GM18526 (cell line): ENCODE data around the gene UROC1.

Source experiments
- POLR2A ChIP-seq: IDR thresholded peaks from 3 replicates; pipeline ENCODE4 v1.6.1; 2011; ENCODE audit not compliant: insufficient read length; ENCODE audit errors: extremely low read depth

Gene UROC1

DNA sequence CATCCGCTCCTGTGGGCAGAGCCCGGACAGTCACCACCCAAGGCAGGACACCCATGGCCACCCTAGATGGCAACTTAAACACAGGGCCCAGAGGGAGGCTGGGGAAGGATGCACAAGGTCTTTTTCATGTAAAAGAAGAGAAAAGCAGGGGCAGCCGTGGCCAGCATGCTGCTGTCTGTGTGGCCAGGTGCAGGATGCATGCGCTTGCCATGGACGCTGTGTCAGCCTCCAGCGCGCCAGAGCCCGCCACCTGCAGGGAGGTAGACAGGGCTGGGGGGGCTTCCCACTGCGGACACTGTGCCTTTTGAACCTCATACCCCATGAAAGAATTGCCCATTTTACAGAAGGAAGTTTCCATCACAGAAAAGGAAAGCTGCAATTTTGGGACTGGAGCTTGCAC lies 18.2 kb downstream of the UROC1 start:
- no peak for TF ChIP-seq POLR2A

DNA sequence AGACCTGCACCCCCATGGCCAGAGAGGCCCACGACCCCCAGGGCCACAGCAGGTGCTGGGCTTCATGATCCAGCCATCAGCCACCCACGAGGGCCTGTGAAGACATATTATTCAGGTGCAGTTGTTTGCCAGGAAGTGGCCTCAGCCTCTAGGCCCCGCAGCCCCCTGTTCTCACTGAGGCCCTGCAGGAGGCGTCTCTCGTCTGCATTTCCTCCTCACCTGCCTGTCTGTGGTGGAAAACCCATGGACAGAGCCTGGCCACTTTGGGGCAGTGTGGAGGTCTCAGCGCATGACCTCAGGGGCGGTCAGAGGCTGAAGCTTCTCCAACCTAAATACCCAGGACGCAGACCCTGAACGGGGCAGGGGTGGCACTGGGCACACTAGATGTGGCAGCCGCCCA lies 18.6 kb downstream of the UROC1 start:
- TF ChIP-seq POLR2A = no peak

DNA sequence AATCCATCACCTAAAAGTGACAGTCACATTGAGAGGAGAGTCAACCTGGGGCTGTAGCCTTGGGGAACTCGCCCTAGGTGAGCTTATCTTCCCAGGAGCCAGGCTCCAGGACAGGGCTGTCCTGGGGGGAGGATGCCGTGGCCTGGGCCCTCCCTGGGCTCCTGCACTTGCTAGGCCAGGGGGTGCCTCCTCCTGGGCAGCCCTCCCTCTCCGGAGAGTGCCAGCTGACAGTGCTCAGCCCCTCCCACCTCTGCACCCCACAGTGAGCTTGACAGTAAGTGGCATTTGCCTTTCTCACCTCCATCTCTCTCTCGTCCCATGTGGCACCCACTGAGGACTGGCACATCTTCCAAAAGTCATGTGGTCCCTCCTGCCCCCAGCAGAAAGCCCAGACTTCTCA lies 19.1 kb downstream of the UROC1 start:
- TF ChIP-seq POLR2A = no peak

DNA sequence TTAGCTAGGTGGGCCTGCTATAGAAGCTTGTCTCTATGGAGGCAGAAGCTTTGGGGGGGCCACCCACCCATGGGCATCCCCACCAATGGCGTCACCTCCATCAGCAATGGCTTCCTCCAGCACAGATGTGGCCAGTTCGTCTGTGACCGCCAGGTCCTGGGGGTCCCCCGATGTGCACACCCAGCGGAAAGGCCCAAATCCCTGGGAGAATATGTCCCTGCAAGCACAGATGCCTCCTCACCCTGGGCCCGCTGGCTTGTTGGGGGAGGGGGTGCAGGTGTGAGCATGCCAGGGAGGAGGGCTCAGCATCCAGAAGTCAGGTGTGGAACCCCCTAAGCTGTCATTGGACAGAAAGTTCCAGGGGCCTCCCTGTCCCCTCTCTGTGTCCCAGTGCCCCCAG lies 19.6 kb downstream of the UROC1 start:
- TF ChIP-seq POLR2A = no peak

DNA sequence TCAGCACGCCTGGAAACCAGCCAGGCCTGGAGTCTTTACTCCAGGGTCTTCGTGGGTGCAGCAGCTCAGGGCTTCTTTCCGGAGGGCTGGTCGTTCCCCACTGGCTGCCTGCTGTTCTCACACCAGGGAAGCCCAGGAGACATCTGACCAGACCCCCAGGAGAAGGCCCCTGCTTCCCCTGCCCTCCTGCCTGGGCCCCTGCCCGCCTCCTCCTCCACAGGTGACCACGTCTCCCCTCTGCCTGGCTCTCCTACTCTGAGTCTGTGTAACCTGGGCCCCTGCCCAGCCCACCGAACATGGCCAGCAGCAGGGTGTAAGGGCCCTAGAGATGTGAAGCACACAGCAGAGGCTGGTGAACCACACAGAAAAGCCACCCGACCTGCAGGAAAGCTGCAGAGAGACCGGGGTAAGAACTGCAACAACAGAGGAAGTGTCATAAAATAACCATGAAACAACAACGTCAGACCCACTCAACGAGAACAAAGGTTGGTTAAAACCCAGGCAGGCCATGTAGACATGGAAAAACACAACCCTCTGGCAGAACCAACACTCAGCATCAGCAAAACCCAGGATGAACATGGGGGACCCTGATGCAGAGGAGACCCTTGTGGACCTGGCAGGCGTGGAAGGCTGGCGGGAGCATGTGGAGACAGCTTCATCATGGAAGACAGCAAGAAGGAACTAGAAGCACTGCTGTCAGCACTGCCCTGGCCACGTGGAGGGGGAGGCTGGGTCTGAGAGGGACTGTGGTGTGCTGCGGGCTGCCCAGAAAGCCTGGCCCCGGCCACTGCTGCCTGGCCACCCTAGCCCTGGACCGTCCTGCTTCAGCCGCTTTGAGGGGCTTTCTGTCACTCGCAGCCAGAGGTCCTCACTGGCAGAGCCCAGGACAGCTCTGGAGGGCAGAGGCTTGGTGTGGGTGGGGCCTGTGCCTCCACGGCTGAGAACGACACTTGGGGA lies 20.4 kb downstream of the UROC1 start:
- no peak for TF ChIP-seq POLR2A

DNA sequence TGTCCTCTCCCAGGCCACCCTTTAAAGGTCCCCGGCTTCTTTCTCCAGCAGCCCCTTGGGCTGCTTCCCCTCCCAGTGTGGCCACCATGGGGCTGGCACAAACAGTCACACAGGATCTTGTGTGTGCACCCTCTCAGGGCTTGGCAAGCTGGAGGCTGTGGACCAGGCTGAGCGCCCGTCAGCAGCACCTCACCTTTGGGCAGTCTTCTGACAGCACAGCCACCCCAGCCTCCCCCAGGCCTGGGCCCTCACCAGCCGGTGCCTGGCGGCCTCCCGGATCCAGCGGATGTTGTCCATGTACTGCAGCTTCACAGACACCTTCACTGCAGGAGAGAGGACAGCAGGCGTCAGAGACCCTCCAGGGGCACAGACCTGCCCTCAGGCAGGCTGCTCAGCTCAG lies 21.8 kb downstream of the UROC1 start:
- no peak for TF ChIP-seq POLR2A

DNA sequence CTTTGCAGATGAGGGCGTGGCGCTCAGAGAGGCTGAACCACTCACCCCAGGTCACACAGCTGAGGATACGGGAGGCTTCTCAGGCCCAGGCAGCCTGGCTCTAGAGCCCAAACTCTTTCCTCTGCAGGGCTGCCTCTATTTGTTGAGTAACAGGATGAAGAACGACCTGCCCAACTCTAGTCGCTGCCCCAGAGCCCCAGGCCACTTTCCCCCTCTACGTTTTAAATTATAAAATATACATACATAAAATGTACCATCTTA lies 22.7 kb downstream of the UROC1 start:
- TF ChIP-seq POLR2A = no peak

DNA sequence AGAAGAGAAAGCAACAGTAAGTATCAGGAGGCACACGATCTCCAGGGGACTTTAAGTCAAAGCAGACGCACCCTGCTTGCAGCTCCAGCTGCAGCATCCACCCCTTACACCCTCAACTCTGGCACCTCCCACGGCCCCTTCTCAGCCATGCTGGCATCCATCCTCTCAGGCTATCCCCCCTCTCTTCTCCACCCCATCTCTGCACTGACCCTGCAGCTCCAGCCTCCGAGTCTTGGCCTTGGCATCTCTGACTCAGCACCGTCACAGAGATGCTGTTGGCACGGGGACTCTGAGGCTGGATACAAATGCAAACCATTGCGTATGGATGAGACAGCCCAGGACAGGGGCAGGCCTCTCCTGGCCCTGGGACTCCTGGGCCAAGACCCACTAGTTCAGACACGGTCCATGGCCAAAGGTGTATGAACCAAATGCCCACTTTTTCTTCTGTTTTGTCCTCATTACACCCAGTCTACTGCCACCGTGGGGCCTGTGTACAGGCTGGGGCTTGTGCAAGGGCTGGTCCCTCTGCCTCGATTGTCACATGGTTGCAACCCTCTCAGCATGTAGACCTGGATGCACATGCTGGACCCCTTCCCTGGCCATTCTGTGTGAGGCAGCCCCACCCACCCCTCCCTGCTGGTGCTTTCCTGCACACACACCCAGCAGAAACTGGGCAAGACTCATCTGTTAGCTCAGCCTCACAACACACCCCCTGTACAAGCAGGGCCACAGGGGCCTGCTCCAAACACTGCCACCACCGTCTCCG lies 23.2 kb downstream of the UROC1 start:
- TF ChIP-seq POLR2A = no peak

DNA sequence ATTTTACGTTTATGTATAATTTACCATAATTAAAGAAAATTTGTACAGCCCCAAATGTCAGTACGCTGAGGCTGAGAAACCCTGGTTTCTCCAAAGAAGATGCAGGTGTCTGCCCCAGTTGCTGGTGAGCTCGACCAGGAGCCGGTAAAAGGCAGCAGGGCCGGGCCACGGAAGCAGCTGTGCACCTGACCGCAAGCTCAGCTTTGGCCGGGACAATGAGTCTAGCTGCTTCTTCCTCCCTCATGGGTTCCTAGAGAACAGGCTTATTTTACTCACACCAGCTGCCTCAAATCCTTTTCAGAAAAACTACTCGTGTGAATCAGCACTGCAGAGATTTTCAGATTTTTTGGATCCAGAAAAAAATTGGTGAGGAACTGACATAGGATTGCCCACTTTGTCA lies 23.8 kb downstream of the UROC1 start:
- no peak for TF ChIP-seq POLR2A

DNA sequence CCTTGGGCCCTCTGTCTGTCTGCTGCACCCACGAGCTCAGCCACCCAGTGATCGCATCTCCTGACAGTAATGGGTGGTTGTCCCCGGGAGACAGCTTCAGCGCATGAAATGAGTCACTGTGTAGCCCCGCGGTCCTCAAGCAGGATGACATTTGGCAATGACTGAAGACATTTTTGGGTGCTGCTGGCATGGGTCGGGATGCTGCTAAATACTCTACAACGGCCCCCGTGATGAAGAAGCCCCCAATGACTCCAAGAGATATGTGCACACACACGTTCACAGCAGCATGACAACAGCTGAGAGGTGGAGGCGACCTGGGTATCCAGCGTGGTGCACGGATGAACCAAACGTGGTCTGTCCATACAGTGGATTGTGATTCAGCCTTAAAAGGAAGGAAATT lies 24.5 kb downstream of the UROC1 start:
- TF ChIP-seq POLR2A = no peak

DNA sequence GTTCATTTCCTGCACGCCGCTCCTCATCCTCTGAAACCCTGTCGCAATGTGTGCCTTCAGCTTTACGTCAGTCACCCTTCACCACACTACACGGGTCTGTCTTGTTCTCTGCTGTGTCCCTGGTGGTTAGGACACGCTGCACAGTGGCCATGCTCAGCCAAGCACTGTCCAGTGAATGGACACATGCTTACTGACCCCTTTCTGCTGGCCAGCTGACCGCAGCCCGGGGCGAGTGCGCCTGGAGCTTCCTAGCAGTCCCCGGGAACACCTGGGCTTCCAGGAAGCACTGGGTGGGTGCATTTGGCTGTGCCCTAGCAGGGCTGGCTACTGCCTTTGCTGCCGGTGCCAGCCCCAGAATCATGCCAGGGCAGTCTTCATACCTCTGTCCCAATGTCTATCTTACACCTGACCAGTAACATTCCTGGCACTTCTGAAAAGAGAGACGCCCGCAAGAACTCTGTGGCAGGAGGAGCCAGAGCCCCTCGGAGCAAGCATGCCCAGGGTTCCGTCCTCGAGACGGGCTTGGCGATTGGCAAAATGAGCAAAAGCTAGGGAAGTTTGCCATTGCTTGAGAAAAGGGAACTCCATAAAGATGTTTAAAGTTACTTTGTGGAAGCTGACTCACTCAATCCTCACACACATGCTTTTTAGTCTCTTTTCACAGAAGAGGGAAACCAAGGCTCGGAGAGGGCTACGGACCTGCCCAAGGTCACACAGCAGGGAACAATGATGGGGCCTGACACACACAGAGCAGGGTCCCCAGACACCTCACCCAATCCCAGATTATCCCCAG lies 26.2 kb downstream of the UROC1 start:
- no peak for TF ChIP-seq POLR2A

DNA sequence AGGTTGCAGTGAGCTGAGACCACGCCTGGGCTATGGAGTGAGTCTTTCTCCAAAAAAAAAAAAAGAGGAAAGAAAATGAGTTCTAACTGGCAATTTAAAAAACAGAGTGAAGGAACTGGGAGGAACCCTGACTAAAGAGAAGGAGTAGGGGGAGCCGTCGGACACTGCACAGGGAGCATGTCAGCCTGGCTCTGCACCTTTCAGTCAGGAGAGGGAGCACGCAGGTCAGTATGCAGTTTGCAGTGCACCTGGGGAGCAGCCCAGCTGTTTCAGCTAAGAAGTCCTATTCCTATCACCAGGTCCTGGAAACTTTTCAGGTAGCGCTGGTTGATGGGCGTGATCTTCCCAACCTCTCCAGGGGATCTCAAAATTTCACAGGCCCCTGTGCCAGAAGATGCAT lies 27.0 kb downstream of the UROC1 start:
- TF ChIP-seq POLR2A = no peak

DNA sequence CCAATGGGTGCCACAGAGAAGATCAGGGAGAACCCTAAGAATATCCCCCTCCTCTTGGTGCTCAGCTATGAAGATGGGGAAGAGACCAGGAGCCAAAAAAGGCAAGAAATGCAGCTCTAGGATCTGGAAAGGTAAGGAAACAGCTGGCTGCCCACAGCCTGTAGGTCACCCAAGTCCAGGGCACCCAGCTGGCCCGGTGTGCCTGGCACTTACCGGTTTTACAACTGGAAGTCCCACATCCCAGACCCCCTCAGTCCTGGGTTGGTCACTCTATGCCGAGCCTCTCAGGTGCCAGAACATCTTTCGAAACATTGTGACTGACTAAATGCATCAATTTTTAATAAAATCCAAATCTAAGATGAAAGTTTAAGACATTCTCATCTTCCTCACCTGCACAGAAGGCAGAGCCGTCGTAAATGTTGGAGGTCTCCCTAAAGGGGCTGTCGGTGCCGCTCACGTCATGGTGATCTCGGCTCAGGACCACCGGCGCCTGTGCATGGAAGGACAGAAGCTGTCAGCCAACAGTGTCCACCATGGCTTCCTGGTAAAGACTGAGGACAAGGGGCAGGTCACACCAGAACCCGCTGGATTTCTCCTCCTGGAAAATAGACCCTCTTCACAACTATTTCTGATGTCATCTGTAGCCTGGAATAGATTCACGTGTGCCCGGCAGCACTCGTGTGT lies 28.5 kb downstream of the UROC1 start:
- no peak for TF ChIP-seq POLR2A

DNA sequence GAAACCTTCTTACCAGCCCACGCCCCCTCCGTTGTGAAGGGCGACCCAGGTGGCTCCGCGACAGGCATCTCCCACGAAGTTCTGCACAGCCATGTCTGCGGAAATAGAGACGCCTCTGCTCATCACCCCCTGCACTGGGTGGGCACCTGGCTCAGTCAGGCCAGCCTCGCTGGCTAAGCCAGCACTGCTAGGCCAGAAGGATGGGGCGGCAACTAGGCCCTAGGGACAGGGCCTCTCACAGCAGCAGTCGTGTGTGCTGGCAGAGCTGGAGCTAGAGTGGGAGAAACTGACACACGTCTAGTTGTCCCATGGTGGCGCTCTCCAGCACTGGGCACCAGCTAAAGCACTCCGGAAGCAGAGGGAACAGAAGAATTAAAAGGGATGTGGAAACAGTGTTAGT lies 29.4 kb downstream of the UROC1 start:
- no peak for TF ChIP-seq POLR2A

DNA sequence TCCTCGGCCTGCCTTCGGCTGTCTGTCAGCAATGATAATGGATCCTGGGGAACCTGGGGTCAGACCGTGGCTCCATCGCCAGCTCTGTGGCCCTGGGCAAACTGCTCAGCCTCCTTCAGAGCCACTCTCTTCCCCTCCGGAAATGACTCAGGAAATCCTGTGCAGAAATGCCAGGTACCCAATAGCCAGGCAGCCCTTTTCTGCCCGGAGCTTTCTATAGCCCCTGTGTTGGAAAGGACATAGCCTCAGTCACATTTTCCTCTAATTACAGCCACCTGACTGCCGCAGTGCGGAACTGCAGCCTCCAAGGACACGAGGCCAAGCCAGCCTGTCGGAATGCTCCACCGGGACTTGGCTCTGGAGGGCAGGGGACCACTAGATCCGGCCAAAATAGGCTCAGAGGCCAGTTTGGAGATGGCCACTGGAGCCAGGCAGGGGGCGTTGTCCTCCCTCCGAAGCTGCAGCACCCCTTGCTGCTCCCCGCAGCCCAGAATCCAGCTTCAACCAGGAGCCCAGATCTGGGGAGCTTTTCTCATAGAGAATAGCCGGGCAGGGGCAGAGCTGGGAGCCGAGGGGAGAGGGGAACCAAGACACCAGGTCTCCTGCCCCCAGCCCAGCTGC lies 30.3 kb downstream of the UROC1 start:
- TF ChIP-seq POLR2A = no peak
